ENCODE data around the gene CHCHD6. TPM values are rescaled to one million over a fixed set of nuclear protein-coding genes. Genes with fewer than 3 reads are reported as not detected.

The CHCHD6 gene
- total and polyA plus RNA-seq, 8 donors: 5.0 to 10.9 (median 6.0) TPM

DNA sequence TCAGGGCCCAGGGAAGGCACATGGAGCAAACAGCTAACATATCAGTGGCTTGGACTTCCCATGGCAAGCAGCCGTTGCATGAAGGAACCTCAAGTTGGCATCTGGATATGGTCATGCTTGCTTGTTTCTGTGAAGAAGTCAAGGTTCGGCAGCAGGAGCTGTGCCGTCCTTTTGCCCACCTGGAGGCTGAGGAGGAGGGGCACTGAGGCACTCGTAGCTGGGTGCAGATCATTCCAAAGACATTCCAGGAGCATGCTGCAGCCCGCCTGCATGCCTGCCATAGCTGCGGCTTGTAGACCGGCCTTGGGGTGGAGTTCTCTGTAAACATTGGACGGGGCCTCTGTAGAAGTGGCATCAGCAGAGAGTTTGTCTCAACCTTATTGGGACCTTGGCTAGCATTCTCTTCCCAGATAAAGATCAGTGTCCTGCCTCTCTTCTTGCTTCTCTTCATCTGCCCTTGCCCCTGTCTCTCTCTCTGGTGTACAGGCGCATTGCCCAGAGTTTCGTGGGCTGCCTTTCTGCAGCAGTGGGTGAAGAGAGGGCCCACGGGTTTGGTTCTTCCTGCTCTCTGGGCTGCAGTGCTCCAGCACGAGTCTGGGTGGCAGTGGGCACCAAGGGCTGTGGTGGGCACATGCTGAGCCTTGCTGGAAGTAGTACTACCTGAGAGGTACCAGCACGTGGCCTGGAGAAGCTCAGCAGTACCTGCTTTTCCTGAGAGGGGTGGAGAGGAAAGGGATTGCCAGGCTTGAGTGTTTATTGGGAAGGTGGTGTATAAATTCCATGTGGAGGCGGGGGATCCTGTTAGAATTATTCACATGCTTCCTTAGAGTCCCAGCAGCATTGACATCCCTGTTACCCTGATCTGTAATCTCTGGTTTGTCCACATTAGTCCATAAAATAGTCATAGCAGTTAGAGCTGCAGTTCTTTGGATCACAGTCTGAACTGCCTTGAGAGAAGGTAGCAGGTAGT, 49.4 kb downstream of the CHCHD6 start:
- Histone ChIP-seq H3K36me3 (no peaks in the 10 kb centered on the region), H3K27me3 (no peaks in the 10 kb centered on the region), H3K9me3 (no peaks in the 10 kb centered on the region), H3K27ac (no peak overlapping the region), H3K4me3 (no peak overlapping the region), H3K4me1 (no peaks in the 10 kb centered on the region)
- 89 to 90% methylated on average over 14 of the region's 14 CpGs for WGBS, 2 donors
- intact Hi-C loops (cut with DNase I): loop anchor here in 1 of 3 donors (10.0 kb wide), 2 partner anchors 231 to 701 kb away; partner anchors contain the start of gene PLXNA1
- ATAC-seq (no peak), DNase-seq (no peak), FAIRE-seq (no peak)
- TF ChIP-seq, protein P1, sequence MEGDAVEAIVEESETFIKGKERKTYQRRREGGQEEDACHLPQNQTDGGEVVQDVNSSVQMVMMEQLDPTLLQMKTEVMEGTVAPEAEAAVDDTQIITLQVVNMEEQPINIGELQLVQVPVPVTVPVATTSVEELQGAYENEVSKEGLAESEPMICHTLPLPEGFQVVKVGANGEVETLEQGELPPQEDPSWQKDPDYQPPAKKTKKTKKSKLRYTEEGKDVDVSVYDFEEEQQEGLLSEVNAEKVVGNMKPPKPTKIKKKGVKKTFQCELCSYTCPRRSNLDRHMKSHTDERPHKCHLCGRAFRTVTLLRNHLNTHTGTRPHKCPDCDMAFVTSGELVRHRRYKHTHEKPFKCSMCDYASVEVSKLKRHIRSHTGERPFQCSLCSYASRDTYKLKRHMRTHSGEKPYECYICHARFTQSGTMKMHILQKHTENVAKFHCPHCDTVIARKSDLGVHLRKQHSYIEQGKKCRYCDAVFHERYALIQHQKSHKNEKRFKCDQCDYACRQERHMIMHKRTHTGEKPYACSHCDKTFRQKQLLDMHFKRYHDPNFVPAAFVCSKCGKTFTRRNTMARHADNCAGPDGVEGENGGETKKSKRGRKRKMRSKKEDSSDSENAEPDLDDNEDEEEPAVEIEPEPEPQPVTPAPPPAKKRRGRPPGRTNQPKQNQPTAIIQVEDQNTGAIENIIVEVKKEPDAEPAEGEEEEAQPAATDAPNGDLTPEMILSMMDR (IDR thresholded peaks at IDR 0.05): no peak

DNA sequence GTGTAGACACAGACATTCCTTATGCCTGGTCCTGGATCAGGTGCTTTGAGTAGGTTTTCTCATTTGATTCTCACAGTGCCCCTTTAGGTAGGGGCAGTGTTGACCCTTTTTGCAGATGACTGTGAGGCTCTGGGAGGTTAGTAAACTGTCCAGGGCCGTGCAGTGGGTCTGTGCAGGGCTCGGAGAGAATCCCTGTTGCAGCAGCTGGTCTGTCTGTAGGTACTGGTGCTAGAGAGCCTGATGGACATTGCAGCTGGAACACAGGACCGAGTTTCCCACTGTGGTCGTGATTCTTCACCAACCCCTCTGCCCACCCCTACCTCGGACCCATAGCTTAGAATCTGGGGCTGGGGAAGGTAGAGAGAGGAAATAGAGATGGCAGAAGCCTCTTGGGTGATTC, 51.8 kb downstream of the CHCHD6 start:
- no peaks in the 10 kb centered on the region for H3K36me3 ChIP-seq
- H3K9me3 ChIP-seq: no peaks in the 10 kb centered on the region
- H3K4me3 ChIP-seq: no peak overlapping the region
- DNase-seq (no peak), FAIRE-seq (no peak), ATAC-seq (no peak)
- no peaks in the 10 kb centered on the region for H3K4me1 ChIP-seq
- no peaks in the 10 kb centered on the region for H3K27me3 ChIP-seq
- WGBS, 2 donors: 70 to 79% methylated on average over 5 of the region's 5 CpGs
- TF ChIP-seq, protein P1 (IDR thresholded peaks at IDR 0.05): no peak
- intact Hi-C loops (cut with DNase I): loop anchor here in 1 of 3 donors (10.0 kb wide), 2 partner anchors 229 to 699 kb away; partner anchors contain the start of gene PLXNA1
- H3K27ac ChIP-seq: no peak overlapping the region

DNA sequence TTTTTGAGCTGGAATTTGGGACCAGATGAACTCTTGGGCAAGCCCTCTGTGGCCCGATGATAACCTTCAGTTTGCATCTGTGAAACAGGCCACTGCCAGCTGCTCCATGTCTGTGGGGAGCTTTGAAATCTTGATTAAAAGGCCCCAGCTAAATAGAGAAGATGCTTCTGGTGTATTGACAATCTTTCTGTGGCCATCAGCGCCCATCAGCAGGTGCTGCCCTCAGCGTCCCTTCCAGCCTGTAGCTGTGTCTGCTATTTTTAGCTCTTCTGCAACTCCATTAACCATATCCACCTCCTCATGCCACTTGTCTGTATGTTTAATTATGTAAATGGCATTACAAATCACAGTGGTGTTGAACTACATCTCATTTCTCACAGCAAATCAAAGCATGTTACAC, 54.0 kb downstream of the CHCHD6 start:
- Histone ChIP-seq H3K27me3 (no peaks in the 10 kb centered on the region), H3K9me3 (no peaks in the 10 kb centered on the region), H3K36me3 (no peaks in the 10 kb centered on the region), H3K4me1 (no peaks in the 10 kb centered on the region), H3K27ac (no peak overlapping the region), H3K4me3 (no peak overlapping the region)
- intact Hi-C loops (cut with DNase I): loop anchor here in 1 of 3 donors (10.0 kb wide), 2 partner anchors 227 to 697 kb away; partner anchors contain the start of gene PLXNA1
- FAIRE-seq: no peak
- ATAC-seq: peak in 1 of 4 donors; percentile 27
- no peak for DNase-seq
- 84 to 88% methylated on average over 3 of the region's 3 CpGs for WGBS, 2 donors
- TF ChIP-seq, protein P1 (IDR thresholded peaks at IDR 0.05): no peak

DNA sequence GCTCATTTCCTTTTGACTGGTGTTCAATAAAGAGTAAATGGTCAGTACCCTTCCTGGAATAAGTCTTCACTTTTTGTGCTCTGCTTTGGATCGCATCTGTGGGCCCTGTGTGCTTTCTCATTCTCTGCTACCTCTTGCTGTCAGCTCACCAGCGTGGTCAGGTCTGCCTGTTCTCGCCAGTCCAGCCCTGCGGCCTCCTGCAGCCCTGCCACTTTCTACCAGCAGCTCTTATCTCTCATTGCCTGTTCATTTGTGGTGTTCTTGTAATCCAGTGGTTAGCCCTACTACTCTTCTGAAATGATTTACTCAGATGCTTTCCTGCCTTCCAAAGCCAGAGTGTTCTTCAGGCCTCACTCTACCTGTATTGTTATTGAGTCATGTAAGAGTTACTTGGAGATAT, 54.8 kb downstream of the CHCHD6 start:
- no peak for FAIRE-seq
- 88 to 94% methylated on average over 4 of the region's 4 CpGs for WGBS, 2 donors
- Histone ChIP-seq H3K36me3 (no peaks in the 10 kb centered on the region), H3K27me3 (no peaks in the 10 kb centered on the region), H3K4me1 (no peaks in the 10 kb centered on the region), H3K9me3 (no peaks in the 10 kb centered on the region), H3K27ac (no peak overlapping the region), H3K4me3 (no peak overlapping the region)
- intact Hi-C loops (cut with DNase I): loop anchor here in 1 of 3 donors (10.0 kb wide), 2 partner anchors 226 to 696 kb away; partner anchors contain the start of gene PLXNA1
- TF ChIP-seq, protein P1 (IDR thresholded peaks at IDR 0.05): no peak
- ATAC-seq: no peak
- no peak for DNase-seq

All from pancreas (tissue), 10 donors.